Renal cortical epithelial cell (primary cell): Measurements from ENCODE around the gene SOX15. TPM values are rescaled to one million over a fixed set of nuclear protein-coding genes. Genes with fewer than 3 reads are reported as not detected.
A peak's percentile ranks its signal among the peaks of the same experiment; 100 is the strongest.
"Not testable (repeated sequence)": the region's sequence is repeated elsewhere in the genome, so short reads cannot be mapped to it uniquely, and the experiment has no call there.

Source experiments
- DNase-seq: peaks from one replicate; pipeline ENCODE4 v3.0.0-alpha.2; 2011; ENCODE audit warnings: low read depth
- total RNA-seq: library from RNA; depleted of rRNA; stranded (reverse); fragments of >200 nt; gene quantifications from 2 replicates; pipeline ENCODE4 v1.2.3, GENCODE V29; 2014

Gene SOX15
- total RNA-seq, 1 donor from 2014 or later = 0.60 TPM

DNA sequence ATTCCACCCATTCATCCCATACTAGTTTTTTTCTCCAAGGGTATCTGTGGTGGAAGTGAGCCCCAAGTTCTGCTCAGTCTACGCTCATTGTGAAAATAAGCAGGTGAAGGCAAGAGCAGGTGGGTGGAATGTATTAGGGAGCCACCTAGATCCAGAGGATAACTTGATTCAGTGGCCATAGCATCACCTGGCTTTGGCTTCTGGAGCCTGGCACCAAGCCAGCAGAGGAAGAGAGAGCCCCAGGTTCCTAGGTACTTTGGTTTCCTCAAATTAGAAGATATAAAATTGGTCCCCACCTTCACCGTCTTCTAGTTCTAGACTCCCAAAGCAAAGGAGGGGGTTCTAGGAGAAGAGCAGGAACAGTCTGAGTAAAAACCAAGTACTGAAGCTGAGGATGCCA is 20.7 kb upstream of the SOX15 start:
- no peak for DNase-seq

- DNase-seq = no peak
These were observed 16.4 kb upstream of the SOX15 start for GRCh38 chr17:7606280-7606679.

DNA sequence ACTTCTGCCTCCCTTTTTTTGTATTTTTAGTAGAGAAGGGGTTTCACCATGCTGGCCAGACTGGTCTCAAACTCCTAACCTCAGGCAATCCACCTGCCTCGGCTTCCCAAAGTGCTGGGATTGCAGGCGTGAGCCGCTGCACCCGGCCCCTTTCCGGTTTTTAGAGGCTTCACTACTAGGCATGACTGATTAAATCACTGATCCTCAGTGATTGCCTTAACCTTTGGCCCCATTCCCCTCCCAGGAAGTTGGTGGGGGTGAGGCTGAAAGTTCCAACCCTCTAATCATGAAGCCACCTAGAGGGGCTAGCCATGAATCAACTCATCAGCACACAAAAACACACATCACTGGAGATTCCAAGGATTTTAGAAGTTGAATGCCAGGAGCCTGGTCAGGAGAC is 7.7 kb upstream of the SOX15 start:
- not testable (repeated sequence) for DNase-seq

DNA sequence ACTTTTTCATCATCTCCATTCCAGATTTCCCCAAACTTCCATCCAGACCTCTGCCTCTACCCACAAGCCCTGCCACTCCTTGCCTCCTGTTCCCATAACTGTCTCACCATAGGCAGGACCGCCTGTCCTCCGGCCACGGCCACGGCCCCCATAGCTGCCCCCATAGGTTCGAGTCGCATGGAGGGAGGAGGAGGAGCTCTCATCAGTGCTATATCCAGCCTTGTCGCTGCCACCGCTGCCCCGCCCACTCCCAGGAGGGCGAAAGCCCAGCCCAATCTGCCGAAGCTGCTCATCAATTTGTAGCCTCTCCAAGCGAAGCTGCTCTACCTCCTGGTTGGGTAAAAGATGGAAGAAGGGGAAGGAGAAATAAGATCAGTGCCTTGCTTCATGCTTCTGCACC is 3.4 kb upstream of the SOX15 start:
- no peak for DNase-seq

DNA sequence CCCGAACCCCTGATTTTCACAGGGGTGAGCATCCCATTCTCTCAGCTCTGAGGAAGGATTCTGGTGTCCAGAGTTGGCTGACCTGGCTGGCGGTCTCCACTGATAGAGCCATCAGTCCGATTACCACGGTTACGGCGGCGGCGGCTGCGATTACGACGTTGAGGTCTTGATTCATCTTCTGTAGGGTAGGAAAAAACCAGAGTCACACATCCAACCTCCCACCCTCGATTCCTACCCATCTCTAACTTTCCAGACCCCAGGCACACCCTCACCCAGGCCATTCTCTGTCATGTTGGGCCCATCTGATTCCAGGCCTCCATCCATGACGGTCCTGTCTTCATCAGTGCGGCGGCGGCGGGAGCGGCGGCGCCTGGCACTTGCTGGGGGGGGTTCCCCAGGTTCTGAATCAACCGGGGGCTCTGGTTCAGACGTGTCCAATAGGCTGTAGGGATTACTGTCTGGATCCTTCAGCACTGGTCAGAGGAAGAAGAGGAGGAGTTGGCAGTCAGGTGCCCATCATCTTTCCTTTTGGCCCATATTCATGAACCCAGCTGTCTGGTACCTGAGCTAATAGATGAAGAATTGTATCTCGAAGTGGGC is 2.6 kb upstream of the SOX15 start:
- DNase-seq = no peak

DNA sequence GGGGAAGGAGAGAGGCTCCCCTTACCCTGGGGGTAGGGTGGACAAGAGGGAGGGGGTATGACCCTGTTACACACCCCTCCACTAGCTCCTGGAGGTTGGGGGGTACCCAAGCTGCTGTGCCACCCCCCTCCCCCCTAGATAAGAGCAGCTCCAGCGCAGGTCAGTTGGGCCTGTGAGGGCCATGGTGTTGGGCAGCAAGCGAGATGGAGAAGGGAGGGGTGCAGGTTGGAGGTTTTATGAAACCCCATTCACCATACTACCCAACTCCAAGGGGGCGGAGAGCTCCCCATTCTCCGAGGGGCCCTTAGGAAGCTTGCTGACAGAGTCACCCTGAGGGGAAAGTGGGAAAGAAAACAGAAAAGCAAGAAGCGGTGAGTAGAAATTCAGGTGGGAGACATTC is 1.7 kb upstream of the SOX15 start:
- no peak for DNase-seq

GRCh38 chr17:7590743-7591142 is 849 bp upstream of the SOX15 start:
- DNase-seq = peak; percentile 62

- DNase-seq = peak; percentile 59
These were observed 558 bp downstream of the SOX15 start for GRCh38 chr17:7589204-7589868.

DNA sequence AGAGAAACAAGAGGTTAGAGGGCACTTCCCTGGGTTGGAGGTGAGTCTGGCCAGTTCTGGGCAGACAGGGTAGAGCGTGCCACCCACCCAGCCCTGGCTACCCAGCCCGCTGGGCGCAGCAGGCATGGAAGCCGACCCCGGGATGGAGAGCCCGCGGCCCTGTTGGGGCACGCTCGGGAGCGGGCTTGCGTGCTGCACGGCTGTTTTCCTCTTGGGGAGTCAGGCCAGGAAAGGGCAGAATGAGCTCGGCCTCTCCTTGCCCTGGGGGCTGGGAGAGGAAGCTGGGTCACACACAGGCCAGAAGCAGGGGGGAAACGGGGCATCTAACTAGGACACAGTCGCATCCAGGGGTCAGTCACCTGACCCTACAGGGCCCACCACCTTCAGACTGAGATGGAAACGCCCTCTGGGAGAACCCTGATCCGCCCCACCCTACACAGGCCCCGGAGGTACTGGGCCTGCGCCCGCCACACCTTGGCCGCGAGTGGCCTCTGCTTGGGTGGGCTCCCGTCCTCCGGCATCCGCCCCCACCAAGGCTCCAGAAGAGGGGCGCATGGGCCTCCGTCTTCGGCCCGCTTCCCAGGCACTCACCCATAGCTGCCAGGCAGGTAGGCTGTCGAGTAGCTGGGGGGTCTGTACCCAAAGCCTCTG is 1.2 kb downstream of the SOX15 start:
- no peak for DNase-seq

- DNase-seq = no peak
These were observed 2.3 kb downstream of the SOX15 start for GRCh38 chr17:7587420-7588151.

DNA sequence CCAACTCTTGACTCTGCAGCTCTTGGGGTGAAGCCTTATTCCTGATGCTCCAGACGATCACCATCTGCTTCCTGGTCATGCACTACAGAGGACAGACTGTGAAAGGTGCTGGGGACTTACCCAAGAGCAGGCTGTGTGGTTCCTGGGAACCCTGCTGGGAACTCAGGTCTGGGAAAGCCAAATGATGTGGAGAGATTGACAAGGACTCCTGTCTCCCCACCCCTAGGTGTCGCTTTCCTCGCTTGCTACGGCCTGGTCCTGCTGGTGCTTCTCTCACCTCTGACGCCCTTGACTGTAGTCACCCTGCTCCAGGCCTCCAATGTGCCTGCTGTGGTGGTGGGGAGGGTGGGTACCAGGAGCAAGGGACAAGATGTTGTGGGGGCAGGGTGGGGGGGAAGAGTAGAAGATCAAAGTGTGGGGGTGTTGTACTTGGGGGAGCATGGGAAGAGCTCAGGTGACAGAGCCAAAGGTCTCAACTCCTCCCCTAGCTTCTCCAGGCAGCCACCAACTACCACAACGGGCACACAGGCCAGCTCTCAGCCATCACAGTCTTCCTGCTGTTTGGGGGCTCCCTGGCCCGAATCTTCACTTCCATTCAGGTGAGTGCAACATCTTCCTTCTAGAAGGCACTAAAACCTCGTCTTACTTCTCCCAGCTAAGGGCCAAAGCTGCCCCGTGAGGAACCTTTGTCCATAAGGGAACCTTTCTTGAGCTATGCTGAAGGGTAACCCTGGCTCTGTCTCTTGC is 3.0 kb downstream of the SOX15 start:
- DNase-seq = peak; percentile 23

DNA sequence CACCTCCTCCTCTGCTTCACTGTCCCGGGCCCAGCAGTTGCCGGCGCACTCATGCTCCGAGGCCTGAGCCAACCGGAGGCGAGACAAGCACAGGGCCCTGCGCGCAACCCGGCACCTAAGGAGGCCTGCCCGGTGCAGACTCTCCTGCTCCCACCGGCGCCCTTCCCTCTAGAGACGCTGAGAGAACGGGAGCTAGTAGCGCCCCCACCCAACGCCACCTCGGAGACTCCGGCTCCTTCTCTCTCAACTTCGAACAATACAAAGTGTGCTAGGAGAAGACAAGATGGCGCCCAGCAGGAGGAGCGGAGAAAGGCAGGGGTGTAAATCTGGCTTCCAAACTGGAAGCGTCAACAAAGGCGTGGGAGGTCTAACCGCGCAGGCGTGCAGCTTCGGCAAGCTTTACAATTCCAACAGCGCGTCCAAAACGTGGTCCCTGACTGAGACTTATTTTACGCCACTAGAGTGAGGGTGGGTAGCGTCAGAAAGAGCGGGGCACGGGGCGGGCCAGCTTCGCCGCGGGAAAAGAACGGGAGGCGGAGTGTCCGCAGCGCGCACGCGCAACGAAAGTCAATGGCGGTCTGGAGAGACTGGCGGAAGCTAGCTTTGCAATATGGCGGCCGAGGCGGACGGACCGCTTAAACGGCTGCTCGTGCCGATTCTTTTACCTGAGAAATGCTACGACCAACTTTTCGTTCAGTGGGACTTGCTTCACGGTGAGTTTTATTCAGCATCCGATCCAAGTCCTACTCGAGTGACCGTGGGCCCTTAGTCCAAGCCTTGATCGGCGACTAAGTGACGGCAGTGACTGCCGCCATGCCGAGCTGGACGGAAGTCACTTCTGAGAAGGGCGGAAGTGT is 6.4 kb downstream of the SOX15 start, which contains the start of gene MPDU1:
TSS of gene MPDU1 (plus strand) at position 600 of the 857 bp plus-strand sequence. CDS start at position 611, 11 bp downstream.
- peak; percentile 88 for DNase-seq

GRCh38 chr17:7582396-7583252 is 7.3 kb downstream of the SOX15 start:
- no peak for DNase-seq

DNA sequence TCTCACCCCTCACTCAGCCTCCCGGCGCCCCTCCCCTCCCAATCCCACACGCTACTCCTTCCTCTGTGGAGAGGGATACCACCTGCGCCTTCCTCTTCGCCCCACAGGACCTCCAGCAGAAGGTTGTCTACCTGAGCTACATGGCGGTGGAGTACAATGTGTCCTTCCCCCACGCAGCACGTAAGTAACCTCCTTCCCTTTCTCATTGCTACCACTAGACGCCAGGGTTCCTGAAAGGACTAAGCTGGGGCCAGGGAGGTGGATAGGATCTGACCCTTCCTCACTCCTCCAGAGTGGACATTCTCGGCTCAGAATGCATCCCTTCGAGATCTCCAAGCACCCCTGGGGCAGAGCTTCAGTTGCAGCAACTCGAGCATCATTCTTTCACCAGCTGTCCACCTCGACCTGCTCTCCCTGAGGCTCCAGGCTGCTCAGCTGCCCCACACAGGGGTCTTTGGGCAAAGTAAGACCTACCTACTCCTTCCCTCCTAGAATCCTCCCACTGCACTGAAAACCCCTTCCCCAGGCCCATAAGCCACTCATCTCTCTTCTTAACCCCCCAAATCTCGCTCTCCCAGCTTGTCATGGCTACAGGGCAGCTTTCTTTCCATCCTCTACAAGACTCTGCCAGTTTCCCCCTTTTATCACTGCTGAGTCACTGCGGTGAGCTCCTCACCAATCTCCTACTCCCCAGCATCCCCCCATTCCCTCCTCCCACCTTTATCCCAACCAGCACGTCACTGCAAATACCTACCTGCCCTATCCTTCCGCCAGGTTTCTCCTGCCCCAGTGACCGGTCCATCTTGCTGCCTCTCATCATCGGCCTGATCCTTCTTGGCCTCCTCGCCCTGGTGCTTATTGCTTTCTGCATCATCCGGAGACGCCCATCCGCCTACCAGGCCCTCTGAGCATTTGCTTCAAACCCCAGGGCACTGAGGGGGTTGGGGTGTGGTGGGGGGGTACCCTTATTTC is 9.0 kb downstream of the SOX15 start:
- DNase-seq = no peak

DNA sequence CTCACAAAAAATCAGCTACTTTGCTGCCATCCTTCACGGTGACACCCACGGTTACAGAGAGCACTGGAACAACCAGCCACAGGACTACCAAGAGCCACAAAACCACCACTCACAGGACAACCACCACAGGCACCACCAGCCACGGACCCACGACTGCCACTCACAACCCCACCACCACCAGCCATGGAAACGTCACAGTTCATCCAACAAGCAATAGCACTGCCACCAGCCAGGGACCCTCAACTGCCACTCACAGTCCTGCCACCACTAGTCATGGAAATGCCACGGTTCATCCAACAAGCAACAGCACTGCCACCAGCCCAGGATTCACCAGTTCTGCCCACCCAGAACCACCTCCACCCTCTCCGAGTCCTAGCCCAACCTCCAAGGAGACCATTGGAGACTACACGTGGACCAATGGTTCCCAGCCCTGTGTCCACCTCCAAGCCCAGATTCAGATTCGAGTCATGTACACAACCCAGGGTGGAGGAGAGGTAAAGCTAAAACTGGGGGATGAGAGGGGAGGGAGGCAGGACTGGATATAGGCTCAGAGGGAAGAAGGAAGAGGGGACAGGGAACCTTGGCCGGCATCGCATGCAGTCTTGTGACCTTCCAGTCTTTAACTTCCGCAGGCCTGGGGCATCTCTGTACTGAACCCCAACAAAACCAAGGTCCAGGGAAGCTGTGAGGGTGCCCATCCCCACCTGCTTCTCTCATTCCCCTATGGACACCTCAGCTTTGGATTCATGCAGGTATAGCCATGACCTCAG is 9.9 kb downstream of the SOX15 start:
- DNase-seq = no peak

DNA sequence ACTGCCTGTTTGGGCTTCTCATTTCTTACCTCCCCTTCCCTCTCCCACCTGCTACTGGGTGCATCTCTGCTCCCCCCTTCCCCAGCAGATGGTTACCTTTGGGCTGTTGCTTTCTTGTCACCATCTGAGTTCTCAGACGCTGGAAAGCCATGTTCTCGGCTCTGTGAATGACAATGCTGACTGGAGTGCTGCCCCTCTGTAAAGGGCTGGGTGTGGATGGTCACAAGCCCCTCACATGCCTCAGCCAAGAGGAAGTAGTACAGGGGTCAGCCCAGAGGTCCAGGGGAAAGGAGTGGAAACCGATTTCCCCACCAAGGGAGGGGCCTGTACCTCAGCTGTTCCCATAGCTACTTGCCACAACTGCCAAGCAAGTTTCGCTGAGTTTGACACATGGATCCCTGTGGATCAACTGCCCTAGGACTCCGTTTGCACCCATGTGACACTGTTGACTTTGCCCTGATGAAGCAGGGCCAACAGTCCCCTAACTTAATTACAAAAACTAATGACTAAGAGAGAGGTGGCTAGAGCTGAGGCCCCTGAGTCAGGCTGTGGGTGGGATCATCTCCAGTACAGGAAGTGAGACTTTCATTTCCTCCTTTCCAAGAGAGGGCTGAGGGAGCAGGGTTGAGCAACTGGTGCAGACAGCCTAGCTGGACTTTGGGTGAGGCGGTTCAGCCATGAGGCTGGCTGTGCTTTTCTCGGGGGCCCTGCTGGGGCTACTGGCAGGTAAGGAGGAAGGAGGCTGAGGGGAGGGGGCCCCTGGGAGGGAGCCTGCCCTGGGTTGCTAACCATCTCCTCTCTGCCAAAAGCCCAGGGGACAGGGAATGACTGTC is 10.7 kb downstream of the SOX15 start, which contains the start of gene CD68:
TSS of gene CD68 (plus strand) at position 638 of the 833 bp plus-strand sequence. CDS start at position 678, 40 bp downstream.
- DNase-seq = peak; percentile 96
